HG03432 (cell line): Measurements from ENCODE around the gene D2HGDH.
"Not testable (repeated sequence)": the region's sequence is repeated elsewhere in the genome, so short reads cannot be mapped to it uniquely, and the experiment has no call there.

Source experiments
- ATAC-seq: cut with Tn5 transposase; IDR thresholded peaks from one replicate; pipeline ENCODE4 v1.9.1; 2021; ENCODE audit warnings: mild to moderate bottlenecking, moderate library complexity; ENCODE audit not compliant: unreplicated experiment

Gene D2HGDH

GRCh38 chr2:241817821-241818215 is 83.4 kb downstream of the D2HGDH start:
- ATAC-seq = not testable (repeated sequence)
